ENCODE measurements around the gene MXD1. TPM values are rescaled to one million over a fixed set of nuclear protein-coding genes. Genes with fewer than 3 reads are reported as not detected.

MXD1 gene
- total RNA-seq, 2 donors from 2014 or later: 0.73 to 5.5 TPM

GRCh38 chr2:69931832-69932595 lies 17.1 kb downstream of the MXD1 start:
- Mint-ChIP-seq H3K27me3 (ENCODE audit: insufficient read depth) (no peaks in the 10 kb centered on the region), H3K36me3 (ENCODE audit: low read depth) (peaks cover 11% of the 10 kb centered on the region), H3K4me3 (no peak overlapping the region), H3K9me3 (no peaks in the 10 kb centered on the region), H3K27ac (peak overlapping the region; percentile 15), H3K4me1 (peaks cover 24% of the 10 kb centered on the region)
- DNase-seq: no peak
- 88 to 90% methylated on average over 4 to 7 of the region's 7 CpGs for WGBS, 2 experiments (ENCODE audit: insufficient coverage in 1 of 2, insufficient read length in 1 of 2)
- Histone ChIP-seq H3K4me3 (ENCODE audit: low read length) (no peak overlapping the region), H3K27ac (ENCODE audit: low read depth, low read length) (no peak overlapping the region), H3K9me3 (ENCODE audit: control insufficient read depth, low read length) (no peaks in the 10 kb centered on the region), H3K9ac (ENCODE audit: extremely low read depth, low read length, poor library complexity, severe bottlenecking) (no peak overlapping the region), H3K36me3 (ENCODE audit: control insufficient read depth, insufficient read depth, low read length) (peaks cover 5% of the 10 kb centered on the region), H3K27me3 (ENCODE audit: control insufficient read depth, insufficient read depth, low read length, poor library complexity, severe bottlenecking) (no peaks in the 10 kb centered on the region), H3K4me1 (ENCODE audit: control insufficient read depth, insufficient read depth, low read length) (no peaks in the 10 kb centered on the region)
- TF ChIP-seq CTCF (conservative IDR thresholded peaks at IDR 0.05): no peak

GRCh38 chr2:69932596-69932922 lies 17.6 kb downstream of the MXD1 start:
- peaks cover 24% of the 10 kb centered on the region for H3K4me1 Mint-ChIP-seq
- Histone ChIP-seq H3K4me1 (ENCODE audit: control insufficient read depth, insufficient read depth, low read length) (no peaks in the 10 kb centered on the region), H3K27ac (ENCODE audit: low read depth, low read length) (no peak overlapping the region), H3K36me3 (ENCODE audit: control insufficient read depth, insufficient read depth, low read length) (peaks cover 5% of the 10 kb centered on the region), H3K4me3 (ENCODE audit: low read length) (no peak overlapping the region), H3K9ac (ENCODE audit: extremely low read depth, low read length, poor library complexity, severe bottlenecking) (no peak overlapping the region), H3K27me3 (ENCODE audit: control insufficient read depth, insufficient read depth, low read length, poor library complexity, severe bottlenecking) (no peaks in the 10 kb centered on the region), H3K9me3 (ENCODE audit: control insufficient read depth, low read length) (no peaks in the 10 kb centered on the region)
- no peak overlapping the region for H3K27ac Mint-ChIP-seq
- WGBS, 2 experiments (ENCODE audit: insufficient coverage in 1 of 2, insufficient read length in 1 of 2): 85 to 100% methylated on average over 1 of the region's 1 CpG
- no peak overlapping the region for H3K4me3 Mint-ChIP-seq
- DNase-seq: no peak
- H3K36me3 Mint-ChIP-seq (ENCODE audit: low read depth): peaks cover 15% of the 10 kb centered on the region
- TF ChIP-seq CTCF (conservative IDR thresholded peaks at IDR 0.05): no peak
- no peaks in the 10 kb centered on the region for H3K9me3 Mint-ChIP-seq
- H3K27me3 Mint-ChIP-seq (ENCODE audit: insufficient read depth): no peaks in the 10 kb centered on the region

- Mint-ChIP-seq H3K36me3 (ENCODE audit: low read depth) (peaks cover 19% of the 10 kb centered on the region), H3K4me1 (peaks cover 24% of the 10 kb centered on the region), H3K4me3 (no peak overlapping the region), H3K9me3 (no peaks in the 10 kb centered on the region), H3K27ac (no peak overlapping the region), H3K27me3 (ENCODE audit: insufficient read depth) (no peaks in the 10 kb centered on the region)
- no peak overlapping the region for H3K9ac ChIP-seq (ENCODE audit: extremely low read depth, low read length, poor library complexity, severe bottlenecking)
- no peak overlapping the region for H3K4me3 ChIP-seq (ENCODE audit: low read length)
- H3K36me3 ChIP-seq (ENCODE audit: control insufficient read depth, insufficient read depth, low read length): peaks cover 5% of the 10 kb centered on the region
- no peak overlapping the region for H3K27ac ChIP-seq (ENCODE audit: low read depth, low read length)
- no peak for DNase-seq
- H3K27me3 ChIP-seq (ENCODE audit: control insufficient read depth, insufficient read depth, low read length, poor library complexity, severe bottlenecking): no peaks in the 10 kb centered on the region
- H3K4me1 ChIP-seq (ENCODE audit: control insufficient read depth, insufficient read depth, low read length): no peaks in the 10 kb centered on the region
- no peaks in the 10 kb centered on the region for H3K9me3 ChIP-seq (ENCODE audit: control insufficient read depth, low read length)
- TF ChIP-seq CTCF (conservative IDR thresholded peaks at IDR 0.05): no peak
Measured at GRCh38 chr2:69933254-69933828, 18.4 kb downstream of the MXD1 start.
